Gastrocnemius medialis (tissue), 4 donors: ENCODE data around the gene PLXDC2.

Source experiments
- POLR2A ChIP-seq, 2 donors: fragments of 450-650 bp; IDR thresholded peaks; one replicate each; pipeline ENCODE4 v1.6.1; 2017; ENCODE audit warnings: antibody characterized with exemption in 2 of 2, mild to moderate bottlenecking in 2 of 2, moderate library complexity in 2 of 2
- TF ChIP-seq, protein P1 (sequence below), 5 experiments: fragments of 450-650 bp in 3 of 5; fragments of 200-600 bp in 2 of 5; sonication (generic) in 2 of 5; IDR thresholded peaks in 4 of 5; conservative IDR thresholded peaks in 1 of 5; 1 replicate in 4 of 5; 2 replicates in 1 of 5; pipeline ENCODE4 v1.5.1; 2016 to 2019; ENCODE audit warnings: antibody characterized with exemption in 5 of 5, mild to moderate bottlenecking in 3 of 5, moderate library complexity in 3 of 5

DNA sequence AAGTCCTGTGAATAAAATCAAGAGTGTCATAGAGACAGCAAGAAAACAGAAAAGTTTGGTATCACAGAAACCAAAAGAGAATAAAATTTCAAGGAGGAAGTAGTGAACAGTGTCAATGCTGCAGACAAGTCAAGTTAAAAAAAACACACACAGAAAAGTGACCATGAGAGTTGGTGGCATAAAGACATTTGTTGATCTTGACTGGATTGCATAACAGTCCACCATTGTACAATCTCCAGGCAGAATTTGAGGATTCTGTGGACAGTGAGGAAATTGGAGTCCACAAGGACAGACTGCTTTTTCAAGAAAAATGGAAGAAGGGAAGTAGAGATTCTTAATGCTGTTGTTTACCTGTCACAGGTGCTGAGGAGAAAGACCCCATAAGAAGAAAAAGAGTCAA, 412.5 kb downstream of the PLXDC2 start:
- TF ChIP-seq, protein P1, sequence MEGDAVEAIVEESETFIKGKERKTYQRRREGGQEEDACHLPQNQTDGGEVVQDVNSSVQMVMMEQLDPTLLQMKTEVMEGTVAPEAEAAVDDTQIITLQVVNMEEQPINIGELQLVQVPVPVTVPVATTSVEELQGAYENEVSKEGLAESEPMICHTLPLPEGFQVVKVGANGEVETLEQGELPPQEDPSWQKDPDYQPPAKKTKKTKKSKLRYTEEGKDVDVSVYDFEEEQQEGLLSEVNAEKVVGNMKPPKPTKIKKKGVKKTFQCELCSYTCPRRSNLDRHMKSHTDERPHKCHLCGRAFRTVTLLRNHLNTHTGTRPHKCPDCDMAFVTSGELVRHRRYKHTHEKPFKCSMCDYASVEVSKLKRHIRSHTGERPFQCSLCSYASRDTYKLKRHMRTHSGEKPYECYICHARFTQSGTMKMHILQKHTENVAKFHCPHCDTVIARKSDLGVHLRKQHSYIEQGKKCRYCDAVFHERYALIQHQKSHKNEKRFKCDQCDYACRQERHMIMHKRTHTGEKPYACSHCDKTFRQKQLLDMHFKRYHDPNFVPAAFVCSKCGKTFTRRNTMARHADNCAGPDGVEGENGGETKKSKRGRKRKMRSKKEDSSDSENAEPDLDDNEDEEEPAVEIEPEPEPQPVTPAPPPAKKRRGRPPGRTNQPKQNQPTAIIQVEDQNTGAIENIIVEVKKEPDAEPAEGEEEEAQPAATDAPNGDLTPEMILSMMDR (IDR thresholded peaks at IDR 0.05 in 4 of 5, conservative IDR thresholded peaks at IDR 0.05 in 1 of 5), result no peak
- no peak for TF ChIP-seq POLR2A (IDR thresholded peaks at IDR 0.05)
